Fibroblast of villous mesenchyme (primary cell): ENCODE measurements around the gene KCTD21. TPM values are rescaled to one million over a fixed set of nuclear protein-coding genes. Genes with fewer than 3 reads are reported as not detected.
"Not testable (repeated sequence)": the region's sequence is repeated elsewhere in the genome, so short reads cannot be mapped to it uniquely, and the experiment has no call there.

Experiments
- DNase-seq: peaks from one replicate; pipeline ENCODE4 v3.0.0-alpha.2; 2010; ENCODE audit warnings: low read depth
- H3K4me3 ChIP-seq: 2 replicates; pipeline ENCODE4 v1.5.1; 2011; ENCODE audit warnings: low read depth, mild to moderate bottlenecking, low read length
- total RNA-seq: library from RNA; depleted of rRNA; stranded (reverse); fragments of >200 nt; gene quantifications from 2 replicates; pipeline ENCODE4 v1.2.3, GENCODE V29; 2012
- TF ChIP-seq, protein P1 (sequence below): IDR thresholded peaks from 2 replicates; pipeline ENCODE4 v1.5.1; 2012; ENCODE audit warnings: low read depth, mild to moderate bottlenecking, low read length; ENCODE audit not compliant: insufficient read depth

Gene KCTD21, protein sequence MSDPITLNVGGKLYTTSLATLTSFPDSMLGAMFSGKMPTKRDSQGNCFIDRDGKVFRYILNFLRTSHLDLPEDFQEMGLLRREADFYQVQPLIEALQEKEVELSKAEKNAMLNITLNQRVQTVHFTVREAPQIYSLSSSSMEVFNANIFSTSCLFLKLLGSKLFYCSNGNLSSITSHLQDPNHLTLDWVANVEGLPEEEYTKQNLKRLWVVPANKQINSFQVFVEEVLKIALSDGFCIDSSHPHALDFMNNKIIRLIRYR
- 8.1 and 11.2 TPM in 2 replicates for total RNA-seq

DNA sequence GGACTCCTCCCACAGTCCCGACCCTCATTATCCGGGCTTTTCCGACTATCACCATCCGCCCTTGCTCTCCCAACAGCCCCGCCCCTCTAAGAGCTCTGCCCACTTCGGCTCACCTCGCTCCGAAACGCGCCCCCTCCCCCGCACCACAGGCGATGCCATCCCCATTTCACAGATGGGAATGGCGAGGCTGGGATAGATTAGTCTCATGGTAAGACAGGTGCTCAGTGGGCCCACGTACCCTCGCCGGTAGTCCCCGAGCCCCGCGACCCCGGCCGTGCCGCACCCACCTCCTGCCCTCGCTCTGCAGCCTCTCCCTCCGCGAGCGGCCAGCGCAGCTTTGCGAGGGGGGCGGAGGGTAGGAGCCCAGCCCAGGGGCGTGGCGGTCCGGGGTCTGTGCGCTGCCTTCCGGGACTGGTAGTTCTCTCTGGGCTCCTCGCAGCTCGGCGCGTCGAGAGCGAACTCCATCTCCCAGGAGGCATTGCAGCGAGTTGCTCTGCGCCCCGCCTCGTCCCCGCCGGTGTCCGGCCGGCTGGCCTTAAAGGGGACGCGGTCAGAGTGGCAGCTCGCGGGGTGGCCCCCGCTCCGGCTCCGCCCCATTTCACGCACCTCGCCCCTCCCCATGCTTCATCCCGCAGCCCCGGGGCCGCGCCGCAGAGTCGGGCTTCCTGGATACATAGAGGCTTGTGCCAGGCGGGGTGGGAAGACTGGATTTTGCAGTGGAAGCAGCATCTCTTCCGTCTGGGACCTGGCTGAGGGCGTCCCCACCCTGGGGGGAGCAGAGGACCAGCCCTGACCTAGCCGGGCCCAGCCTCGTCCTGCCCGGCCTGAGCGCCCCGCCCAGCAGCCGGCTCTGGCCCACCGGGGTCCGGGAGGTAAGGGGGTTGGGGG, at the start of gene KCTD21, which contains the start of gene USP35:
Gene KCTD21 (minus strand): TSS at position 341 of the 888 bp plus-strand sequence. CDS start 14,072 bp downstream, outside the sequence.
Gene USP35 (plus strand): TSS at position 634 of the 888 bp plus-strand sequence. CDS start 7,327 bp downstream, outside the sequence.
- peak; percentile 97 for DNase-seq
- H3K4me3 ChIP-seq: peak within 1 kb of the TSS; percentile 91
- TF ChIP-seq, protein P1, sequence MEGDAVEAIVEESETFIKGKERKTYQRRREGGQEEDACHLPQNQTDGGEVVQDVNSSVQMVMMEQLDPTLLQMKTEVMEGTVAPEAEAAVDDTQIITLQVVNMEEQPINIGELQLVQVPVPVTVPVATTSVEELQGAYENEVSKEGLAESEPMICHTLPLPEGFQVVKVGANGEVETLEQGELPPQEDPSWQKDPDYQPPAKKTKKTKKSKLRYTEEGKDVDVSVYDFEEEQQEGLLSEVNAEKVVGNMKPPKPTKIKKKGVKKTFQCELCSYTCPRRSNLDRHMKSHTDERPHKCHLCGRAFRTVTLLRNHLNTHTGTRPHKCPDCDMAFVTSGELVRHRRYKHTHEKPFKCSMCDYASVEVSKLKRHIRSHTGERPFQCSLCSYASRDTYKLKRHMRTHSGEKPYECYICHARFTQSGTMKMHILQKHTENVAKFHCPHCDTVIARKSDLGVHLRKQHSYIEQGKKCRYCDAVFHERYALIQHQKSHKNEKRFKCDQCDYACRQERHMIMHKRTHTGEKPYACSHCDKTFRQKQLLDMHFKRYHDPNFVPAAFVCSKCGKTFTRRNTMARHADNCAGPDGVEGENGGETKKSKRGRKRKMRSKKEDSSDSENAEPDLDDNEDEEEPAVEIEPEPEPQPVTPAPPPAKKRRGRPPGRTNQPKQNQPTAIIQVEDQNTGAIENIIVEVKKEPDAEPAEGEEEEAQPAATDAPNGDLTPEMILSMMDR: no peak

DNA sequence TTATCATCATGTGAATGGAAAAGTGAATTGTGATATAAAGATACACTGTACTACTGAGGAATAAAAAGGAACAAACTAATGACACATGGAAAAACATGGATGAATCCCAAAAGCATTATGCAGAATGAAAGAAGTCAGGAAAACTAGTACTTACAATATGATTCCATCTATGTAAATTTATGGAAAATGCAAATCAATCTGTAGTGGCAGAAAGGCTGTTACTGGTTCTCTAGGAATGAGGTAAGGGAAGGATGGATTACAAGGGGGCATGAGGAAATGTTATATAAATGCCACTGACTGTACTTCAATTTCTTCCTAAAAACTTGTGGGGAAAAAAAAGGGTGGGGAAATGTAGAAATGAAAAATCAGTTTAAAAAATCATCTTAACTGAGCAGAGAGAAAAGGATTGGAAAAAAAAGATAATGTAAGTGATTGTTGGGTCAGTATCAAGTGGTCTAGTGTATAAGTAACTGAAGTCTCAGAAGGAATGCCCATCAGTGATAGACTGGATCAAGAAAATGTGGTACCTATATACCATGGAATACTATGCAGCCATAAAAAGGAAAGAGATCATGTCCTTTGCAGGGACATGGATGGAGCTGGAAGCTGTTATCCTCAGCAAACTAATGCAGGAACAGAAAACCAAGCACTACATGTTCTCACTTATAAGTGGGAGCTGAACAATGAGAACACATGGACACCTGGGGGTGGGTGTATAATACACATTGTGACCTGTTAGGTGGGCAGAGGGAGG, 49.0 kb upstream of the KCTD21 start:
- no peak for DNase-seq
- H3K4me3 ChIP-seq: no peak overlapping the region
- TF ChIP-seq, protein P1: no peak

DNA sequence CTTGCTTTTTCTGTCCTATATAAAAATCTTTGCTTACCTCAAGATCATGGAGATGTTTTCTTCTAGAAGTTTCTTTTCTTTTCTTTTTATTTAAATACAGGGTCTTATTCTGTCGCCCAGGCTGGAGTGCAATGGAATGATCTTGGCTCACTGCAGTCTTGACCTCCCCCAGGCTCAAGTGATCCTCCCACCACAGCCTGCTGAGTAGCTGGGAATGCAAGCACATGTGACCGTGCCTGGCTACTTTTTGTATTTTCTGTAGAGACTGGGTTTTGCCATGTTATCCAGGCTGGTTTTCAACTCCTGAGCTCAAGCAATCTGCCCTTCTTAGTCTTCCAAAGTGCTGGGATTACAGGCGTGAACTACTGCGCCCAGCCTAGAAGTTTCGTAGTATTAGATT, 45.6 kb upstream of the KCTD21 start:
- TF ChIP-seq, protein P1: no peak
- no peak overlapping the region for H3K4me3 ChIP-seq
- no peak for DNase-seq

DNA sequence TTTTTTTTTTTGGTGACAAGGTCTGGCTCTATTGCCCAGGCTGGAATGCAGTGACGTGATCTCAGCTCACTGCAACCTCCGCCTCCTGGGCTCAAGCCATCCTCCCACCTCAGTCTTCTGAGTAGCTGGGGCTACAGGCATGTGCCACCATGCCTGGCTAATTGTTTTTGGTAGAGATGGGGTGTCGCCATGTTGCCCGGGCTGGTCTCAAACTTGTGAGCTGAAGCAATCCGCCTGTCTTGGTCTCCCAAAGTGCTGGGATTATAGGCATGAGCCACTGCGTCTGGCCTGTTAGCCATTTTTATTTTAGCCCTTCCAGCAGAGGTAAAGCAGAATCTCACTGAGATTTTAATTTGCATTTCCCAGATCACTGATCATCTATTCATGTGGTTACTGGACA, 44.6 kb upstream of the KCTD21 start:
- DNase-seq: not testable (repeated sequence)

DNA sequence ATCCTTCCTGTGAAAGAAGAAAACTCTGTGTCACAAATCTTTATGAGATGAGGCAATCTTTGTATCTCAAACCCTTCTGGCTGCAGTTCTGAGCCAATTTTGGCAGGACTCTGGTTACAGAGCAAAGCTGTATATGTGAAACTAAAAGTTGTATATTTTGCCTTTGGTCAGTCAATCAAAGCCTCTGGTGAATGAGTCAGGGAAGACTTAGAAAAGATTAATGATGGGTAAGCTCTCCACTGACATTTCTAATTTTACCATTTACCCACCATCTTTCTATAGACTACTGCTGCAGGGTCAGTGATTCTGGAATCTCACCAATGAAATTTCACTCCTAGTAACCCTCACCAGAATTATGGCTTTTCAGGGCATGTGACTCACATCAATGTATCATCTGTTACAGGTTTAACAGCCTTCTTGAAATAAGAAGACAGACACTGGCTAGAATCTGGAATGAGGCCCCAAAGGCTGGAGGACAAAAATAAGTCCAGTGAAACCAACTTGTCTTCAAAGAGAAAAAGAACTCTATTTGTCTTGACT, 43.6 kb upstream of the KCTD21 start:
- TF ChIP-seq, protein P1: no peak
- DNase-seq: peak; percentile 77
- H3K4me3 ChIP-seq: no peak overlapping the region

More for the DNA sequence above, 44.6 kb upstream of the KCTD21 start:
- not testable (repeated sequence) for H3K4me3 ChIP-seq

DNA sequence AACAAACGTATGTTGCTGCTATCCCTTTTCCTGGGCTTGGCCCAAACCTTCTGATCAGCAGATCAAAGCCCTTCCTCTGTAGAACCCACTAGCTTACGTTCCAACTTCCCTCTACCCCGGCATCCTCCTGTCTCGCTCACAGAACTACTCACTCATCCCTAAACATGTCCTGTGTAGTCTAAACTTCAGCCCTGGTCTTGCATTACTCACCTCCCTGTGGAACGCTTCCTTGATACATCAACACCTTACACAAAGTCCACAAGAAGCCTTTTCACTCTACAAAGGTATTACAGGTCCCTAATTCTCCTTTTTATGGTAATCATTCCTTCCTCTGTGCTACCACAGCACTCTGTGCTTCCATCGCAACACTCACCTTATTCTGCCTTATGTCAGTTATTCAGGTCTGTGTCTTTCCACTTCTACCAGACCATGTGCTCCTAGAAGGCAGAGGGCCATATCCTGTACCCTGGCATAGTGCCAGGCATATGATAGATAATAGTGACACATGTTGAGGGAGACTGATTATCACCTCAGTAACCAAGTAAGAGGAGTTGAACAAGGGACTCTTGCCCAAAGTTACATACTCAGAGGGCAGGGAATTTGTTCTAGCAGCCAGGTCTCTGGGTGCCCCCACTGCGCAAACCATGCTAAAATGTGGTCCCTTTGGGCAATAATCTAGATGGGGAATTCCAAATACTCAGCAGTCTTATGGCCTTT, 41.9 kb upstream of the KCTD21 start:
- no peak overlapping the region for H3K4me3 ChIP-seq
- DNase-seq: no peak
- TF ChIP-seq, protein P1: no peak
